Activated T-cell treated with anti-CD3 and anti-CD28 coated beads for 4 hours (primary cell): ENCODE measurements around the gene LRRC53.

Experiments used
- DNase-seq: peaks from one replicate; pipeline ENCODE4 v3.0.0-alpha.2; 2020

LRRC53 gene

GRCh38 chr1:74512170-74512915 lies at the start of gene LRRC53:
Gene LRRC53, minus strand, starts transcription at chr1:74512611. Its CDS starts 29,262 bp downstream, at chr1:74483349.
- DNase-seq, result no peak

GRCh38 chr1:74549932-74550331 lies 37.5 kb upstream of the LRRC53 start:
- DNase-seq, result no peak

- no peak for DNase-seq
These were observed 36.7 kb upstream of the LRRC53 start for GRCh38 chr1:74548961-74549750.

GRCh38 chr1:74545821-74546220 lies 33.4 kb upstream of the LRRC53 start:
- no peak for DNase-seq

- DNase-seq, result no peak
These were observed 21.8 kb upstream of the LRRC53 start for GRCh38 chr1:74534241-74534640.

- DNase-seq, result no peak
These were observed 19.4 kb upstream of the LRRC53 start for GRCh38 chr1:74531796-74532195.

- DNase-seq, result no peak
These were observed 18.5 kb upstream of the LRRC53 start for GRCh38 chr1:74530892-74531291.

GRCh38 chr1:74528123-74528522 lies 15.7 kb upstream of the LRRC53 start:
- no peak for DNase-seq

- DNase-seq, result no peak
These were observed 14.3 kb upstream of the LRRC53 start for GRCh38 chr1:74526708-74527107.

- no peak for DNase-seq
These were observed 11.6 kb upstream of the LRRC53 start for GRCh38 chr1:74523873-74524480.

GRCh38 chr1:74522148-74522547 lies 9.7 kb upstream of the LRRC53 start:
- DNase-seq, result no peak

- no peak for DNase-seq
These were observed 5.2 kb upstream of the LRRC53 start for GRCh38 chr1:74517599-74518051.

GRCh38 chr1:74513411-74514300 lies 1.2 kb upstream of the LRRC53 start:
- DNase-seq, result no peak

- no peak for DNase-seq
These were observed 4.0 kb downstream of the LRRC53 start for GRCh38 chr1:74508449-74508848.

- DNase-seq, result no peak
These were observed 6.3 kb downstream of the LRRC53 start for GRCh38 chr1:74505928-74506710.

- DNase-seq, result no peak
These were observed 7.4 kb downstream of the LRRC53 start for GRCh38 chr1:74504933-74505512.

GRCh38 chr1:74504125-74504932 lies 8.1 kb downstream of the LRRC53 start:
- peak; percentile 2 for DNase-seq

- DNase-seq, result no peak
These were observed 9.6 kb downstream of the LRRC53 start for GRCh38 chr1:74502858-74503257.

GRCh38 chr1:74502432-74502831 lies 10.0 kb downstream of the LRRC53 start:
- DNase-seq, result no peak

- no peak for DNase-seq
These were observed 13.5 kb downstream of the LRRC53 start for GRCh38 chr1:74498901-74499300.

GRCh38 chr1:74496669-74497068 lies 15.7 kb downstream of the LRRC53 start:
- no peak for DNase-seq
